GM23338 (cell line): Measurements from ENCODE around the gene PPP2R2B. TPM values are rescaled to one million over a fixed set of nuclear protein-coding genes. Genes with fewer than 3 reads are reported as not detected.

Experiments
- ATAC-seq: fragments of 200-7000 bp; cut with Tn5 transposase; 3 replicates; pipeline ENCODE4 v1.9.1; 2020
- DNase-seq: peaks from one replicate; pipeline ENCODE4 v3.0.0-alpha.2; 2015; ENCODE audit warnings: low spot score
- H2AFZ ChIP-seq: fragments of 200-600 bp; sonication (generic); 2 replicates; pipeline ENCODE4 v1.8.0; 2016; ENCODE audit warnings: antibody characterized with exemption, mild to moderate bottlenecking, moderate library complexity
- H3F3A ChIP-seq: fragments of 200-600 bp; sonication (generic); replicated peaks from 2 replicates; pipeline ENCODE4 v1.8.0; 2017; ENCODE audit warnings: antibody characterized with exemption, mixed run types, low read depth
- H3K27ac ChIP-seq: fragments of 200-600 bp; sonication (generic); 2 replicates; pipeline ENCODE4 v1.6.1; 2016; ENCODE audit warnings: low read depth
- H3K27me3 ChIP-seq: fragments of 200-600 bp; sonication (generic); 2 replicates; pipeline ENCODE4 v1.8.0; 2016; ENCODE audit warnings: mild to moderate bottlenecking, mixed run types, moderate library complexity; ENCODE audit not compliant: insufficient read depth
- H3K36me3 ChIP-seq: fragments of 200-600 bp; sonication (generic); 2 replicates; pipeline ENCODE4 v1.8.0; 2016; ENCODE audit warnings: mild to moderate bottlenecking; ENCODE audit not compliant: insufficient read depth
- H3K4me1 ChIP-seq: fragments of 200-600 bp; sonication (generic); 2 replicates; pipeline ENCODE4 v1.8.0; 2016; ENCODE audit warnings: mild to moderate bottlenecking, moderate library complexity; ENCODE audit not compliant: insufficient read depth
- H3K4me2 ChIP-seq: fragments of 200-600 bp; sonication (generic); 2 replicates; pipeline ENCODE4 v1.7.1; 2017; ENCODE audit warnings: mixed run types
- H3K4me3 ChIP-seq: fragments of 200-600 bp; sonication (generic); 2 replicates; pipeline ENCODE4 v1.6.1; 2016; ENCODE audit warnings: mixed run types
- H3K79me2 ChIP-seq: fragments of 200-600 bp; sonication (generic); replicated peaks from 2 replicates; pipeline ENCODE4 v1.8.0; 2017; ENCODE audit warnings: mild to moderate bottlenecking; ENCODE audit not compliant: insufficient read depth
- H3K9me2 ChIP-seq: fragments of 200-600 bp; sonication (generic); 2 replicates; pipeline ENCODE4 v1.8.0; 2017; ENCODE audit not compliant: insufficient read depth
- H4K20me1 ChIP-seq: fragments of 200-600 bp; sonication (generic); replicated peaks from 2 replicates; pipeline ENCODE4 v1.8.0; 2017; ENCODE audit warnings: mild to moderate bottlenecking; ENCODE audit not compliant: insufficient read depth
- H3K27ac Mint-ChIP-seq: 2 replicates; pipeline ENCODE4 v1.8.0; 2020; ENCODE audit warnings: inconsistent platforms, mild to moderate bottlenecking, moderate library complexity, mixed read lengths
- H3K27me3 Mint-ChIP-seq: 3 replicates; pipeline ENCODE4 v1.8.0; 2022; ENCODE audit warnings: low read depth, mild to moderate bottlenecking, moderate library complexity, mixed read lengths, inconsistent platforms; ENCODE audit not compliant: insufficient read depth, poor library complexity
- H3K36me3 Mint-ChIP-seq: 3 replicates; pipeline ENCODE4 v1.8.0; 2021; ENCODE audit warnings: low read depth, mild to moderate bottlenecking, inconsistent platforms, moderate library complexity, mixed read lengths
- H3K4me1 Mint-ChIP-seq: 3 replicates; pipeline ENCODE4 v1.8.0; 2020; ENCODE audit warnings: mild to moderate bottlenecking, inconsistent platforms, mixed read lengths
- H3K4me3 Mint-ChIP-seq: 3 replicates; pipeline ENCODE4 v1.8.0; 2021; ENCODE audit warnings: moderate library complexity, mild to moderate bottlenecking, inconsistent platforms, mixed read lengths
- H3K9me3 Mint-ChIP-seq: 3 replicates; pipeline ENCODE4 v1.8.0; 2020; ENCODE audit warnings: moderate library complexity, mild to moderate bottlenecking, inconsistent platforms, mixed read lengths
- CREB1 ChIP-seq: fragments of 250-450 bp; sonication (Bioruptor Pico); IDR thresholded peaks from 2 replicates; pipeline ENCODE4 v1.5.0; 2020; ENCODE audit warnings: low read depth, mild to moderate bottlenecking, moderate library complexity
- ETS1 ChIP-seq: IDR thresholded peaks from 2 replicates; pipeline ENCODE4 v1.6.1; 2016; ENCODE audit warnings: antibody characterized with exemption
- EZH2 ChIP-seq: fragments of 200-600 bp; sonication (generic); IDR thresholded peaks from one replicate; pipeline ENCODE4 v1.8.0; 2017; ENCODE audit warnings: antibody characterized with exemption, mild to moderate bottlenecking, low read depth; ENCODE audit not compliant: unreplicated experiment
- JUNB ChIP-seq: IDR thresholded peaks from one replicate; pipeline ENCODE4 v1.6.1; 2016; ENCODE audit warnings: antibody characterized with exemption; ENCODE audit not compliant: unreplicated experiment
- NANOG ChIP-seq: IDR thresholded peaks from 2 replicates; pipeline ENCODE4 v1.6.1; 2016; ENCODE audit warnings: antibody characterized with exemption, borderline replicate concordance
- REST ChIP-seq: IDR thresholded peaks from one replicate; pipeline ENCODE4 v1.6.1; 2018; ENCODE audit warnings: antibody characterized with exemption; ENCODE audit not compliant: unreplicated experiment
- STAT1 ChIP-seq: IDR thresholded peaks from one replicate; pipeline ENCODE4 v1.6.1; 2016; ENCODE audit warnings: antibody characterized with exemption; ENCODE audit not compliant: unreplicated experiment
- ZNF114 ChIP-seq: fragments of 250-450 bp; sonication (Bioruptor Pico); IDR thresholded peaks from 2 replicates; pipeline ENCODE4 v1.5.0; 2020; ENCODE audit warnings: mild to moderate bottlenecking, moderate library complexity
- ZNF462 ChIP-seq: fragments of 250-450 bp; sonication (Bioruptor Pico); IDR thresholded peaks from 2 replicates; pipeline ENCODE4 v1.5.0; 2020; ENCODE audit warnings: mild to moderate bottlenecking, moderate library complexity
- polyA plus RNA-seq: library from polyadenylated mRNA; unstranded; fragments of >200 nt; fragmentation: Nextera tagmentation; extraction: Ambion mirVana; gene quantifications from 2 replicates; pipeline ENCODE4 v1.2.1, GENCODE V29; 2016
- total RNA-seq: library from RNA; depleted of rRNA; stranded (reverse); fragments of >200 nt; shearing (Covaris generic); gene quantifications from 2 replicates; pipeline ENCODE4 v1.2.3, GENCODE V29; 2014

PPP2R2B gene
- total and polyA plus RNA-seq, 2 experiments from 2014 or later: 21.3 to 33.9 TPM

- no peak for TF ChIP-seq REST
- no peak for TF ChIP-seq EZH2
- TF ChIP-seq ZNF114 (CRISPR knock-in tag): no peak
- no peak for TF ChIP-seq NANOG
- no peak for TF ChIP-seq CREB1 (CRISPR knock-in tag)
- no peak for TF ChIP-seq ETS1
- TF ChIP-seq JUNB: no peak
- TF ChIP-seq STAT1: no peak
Measured at GRCh38 chr5:146751054-146751453, 127.5 kb downstream of the PPP2R2B start (continued).

- Histone ChIP-seq H3K4me2 (no peak overlapping the region), H3F3A (no peaks in the 10 kb centered on the region), H2AFZ (no peak overlapping the region), H3K9me2 (peaks cover 4% of the 10 kb centered on the region; the same call in 1 of the 2 replicates), H3K4me1 (peaks cover 13% of the 10 kb centered on the region), H3K27ac (no peak overlapping the region), H3K4me3 (no peak overlapping the region), H3K36me3 (no peaks in the 10 kb centered on the region), H3K79me2 (no peaks in the 10 kb centered on the region), H3K27me3 (no peaks in the 10 kb centered on the region), H4K20me1 (no peaks in the 10 kb centered on the region)
- Mint-ChIP-seq H3K4me1 (peaks cover 16% of the 10 kb centered on the region), H3K27me3 (peaks cover 6% of the 10 kb centered on the region), H3K9me3 (peaks cover 11% of the 10 kb centered on the region; the same call in 2 of the 3 replicates), H3K36me3 (peaks cover 12% of the 10 kb centered on the region; the same call in 2 of the 3 replicates), H3K4me3 (no peak overlapping the region), H3K27ac (no peak overlapping the region)
- DNase-seq (no peak), ATAC-seq (no peak)
- no peak for TF ChIP-seq EZH2
- TF ChIP-seq STAT1: no peak
- TF ChIP-seq ZNF462: no peak
Measured at GRCh38 chr5:146748533-146748932, 130.0 kb downstream of the PPP2R2B start.
